Endothelial cell of umbilical vein (primary cell): ENCODE measurements around the gene KLHL6. TPM values are rescaled to one million over a fixed set of nuclear protein-coding genes. Genes with fewer than 3 reads are reported as not detected.

Experiments
- BruUV-seq: library from RNA; stranded (reverse); fragments of 400-500 nt; replicated peaks from 2 replicates; lab custom pipeline; 2021; lab: Mats Ljungman, UMichigan
- CTCF ChIA-PET: fragments of 300-600, 350-600 bp; sonication (Branson Sonifier 250); formaldehyde crosslinking; loops from one replicate; lab custom pipeline; 2021; ENCODE audit warnings: antibody characterized with exemption, inconsistent platforms; lab: Charles Lee
- POLR2A ChIA-PET: fragments of 300-600, 350-600 bp; sonication (Branson Sonifier 250); formaldehyde crosslinking; loops from one replicate; lab custom pipeline; 2021; ENCODE audit warnings: antibody characterized with exemption, inconsistent platforms; lab: Charles Lee
- DNase-seq: peaks from one replicate; pipeline ENCODE4 v3.0.0-alpha.2; 2011; ENCODE audit warnings: low read depth, low spot score
- FAIRE-seq: peaks from 2 replicates; lab custom pipeline; 2011; peaks lifted over from hg19 to GRCh38; lab: Jason Lieb, UNC
- H2AFZ ChIP-seq: 2 replicates; pipeline ENCODE4 v1.6.0; 2012; ENCODE audit warnings: low read depth, low read length, control low read depth, inconsistent platforms
- H3K27ac ChIP-seq: 2 replicates; pipeline ENCODE4 v1.5.1; 2011; ENCODE audit warnings: low read depth, mild to moderate bottlenecking, control low read depth, low read length, moderate library complexity; ENCODE audit not compliant: insufficient read depth
- H3K27me3 ChIP-seq, 2 experiments: 2 replicates each; pipeline versions ENCODE4 v1.6.0 to v1.6.1; 2011; ENCODE audit warnings: low read length in 2 of 2, mixed read lengths in 1 of 2; ENCODE audit not compliant: control insufficient read depth in 2 of 2, insufficient read depth in 2 of 2
- H3K36me3 ChIP-seq, 2 experiments: 2 replicates in 1 of 2; 3 replicates in 1 of 2; pipeline ENCODE4 v1.5.1; 2011; ENCODE audit warnings: low read length in 2 of 2, mild to moderate bottlenecking in 1 of 2, moderate library complexity in 1 of 2; ENCODE audit not compliant: control insufficient read depth in 2 of 2, insufficient read depth in 2 of 2; ENCODE audit errors: extremely low read depth in 1 of 2
- H3K4me1 ChIP-seq: 3 replicates; pipeline ENCODE4 v1.5.1; 2011; ENCODE audit warnings: mild to moderate bottlenecking, low read length; ENCODE audit not compliant: control insufficient read depth, insufficient read depth; ENCODE audit errors: extremely low read depth
- H3K4me2 ChIP-seq: 2 replicates; pipeline ENCODE4 v1.6.1; 2011; ENCODE audit warnings: low read length, control low read depth, mixed read lengths; ENCODE audit not compliant: insufficient read depth
- H3K4me3 ChIP-seq, 3 experiments: fragments of 200-600 bp in 1 of 3; sonication (generic), shearing (Covaris generic) in 1 of 3; replicated peaks in 1 of 3; 2 replicates each; pipeline ENCODE4 v1.5.1; 2011 to 2016; ENCODE audit warnings: control low read depth in 3 of 3, low read length in 3 of 3, mild to moderate bottlenecking in 2 of 3, inconsistent platforms in 1 of 3, low read depth in 1 of 3, moderate library complexity in 1 of 3; ENCODE audit not compliant: insufficient read depth in 1 of 3
- H3K79me2 ChIP-seq: 2 replicates; pipeline ENCODE4 v1.6.0; 2012; ENCODE audit warnings: low read length, inconsistent platforms; ENCODE audit not compliant: control insufficient read depth, insufficient read depth
- H3K9ac ChIP-seq: replicated peaks from 2 replicates; pipeline ENCODE3; 2011; ENCODE audit warnings: low read length, control low read depth; ENCODE audit not compliant: insufficient read depth; ENCODE audit errors: extremely low read depth
- H3K9me1 ChIP-seq: replicated peaks from 3 replicates; pipeline ENCODE4 v1.6.0; 2011; ENCODE audit warnings: mild to moderate bottlenecking, low read length; ENCODE audit not compliant: control insufficient read depth, insufficient read depth; ENCODE audit errors: extremely low read depth
- H3K9me3 ChIP-seq: replicated peaks from 2 replicates; pipeline ENCODE4 v1.5.1; 2012; ENCODE audit warnings: low read length, inconsistent platforms; ENCODE audit not compliant: control insufficient read depth, insufficient read depth
- H4K20me1 ChIP-seq: replicated peaks from 2 replicates; pipeline ENCODE3; 2011; ENCODE audit warnings: mild to moderate bottlenecking, low read length; ENCODE audit not compliant: control insufficient read depth, insufficient read depth; ENCODE audit errors: extremely low read depth
- CTCF ChIP-seq, 2 donors: IDR thresholded peaks; 1 replicate in 1 of 2; 2 replicates in 1 of 2; pipeline ENCODE4 v1.5.1; 2011; ENCODE audit warnings: low read length in 2 of 2, mild to moderate bottlenecking in 2 of 2, moderate library complexity in 2 of 2, control low read depth in 1 of 2, inconsistent platforms in 1 of 2, low read depth in 1 of 2; ENCODE audit not compliant: insufficient read depth in 1 of 2; ENCODE audit errors: extremely low read depth in 1 of 2
- EZH2 ChIP-seq: IDR thresholded peaks from 2 replicates; pipeline ENCODE4 v1.6.1; 2012; ENCODE audit warnings: borderline replicate concordance, low read depth, mild to moderate bottlenecking, moderate library complexity, low read length, inconsistent platforms; ENCODE audit not compliant: severe bottlenecking
- FOS ChIP-seq: IDR thresholded peaks from 2 replicates; pipeline ENCODE4 v1.6.1; 2011; ENCODE audit warnings: mild to moderate bottlenecking, low read length, moderate library complexity, borderline replicate concordance; ENCODE audit not compliant: insufficient read depth
- GATA2 ChIP-seq: IDR thresholded peaks from 2 replicates; pipeline ENCODE4 v1.7.0; 2011; ENCODE audit warnings: low read depth, mild to moderate bottlenecking, moderate library complexity, mixed read lengths, low read length; ENCODE audit not compliant: insufficient read length, insufficient read depth
- JUN ChIP-seq: IDR thresholded peaks from 2 replicates; pipeline ENCODE4 v1.6.1; 2011; ENCODE audit warnings: borderline replicate concordance, low read depth; ENCODE audit not compliant: insufficient read length, insufficient read depth
- MAX ChIP-seq: IDR thresholded peaks from 2 replicates; pipeline ENCODE4 v1.6.1; 2011; ENCODE audit not compliant: insufficient read depth, insufficient read length
- MYC ChIP-seq: IDR thresholded peaks from one replicate; pipeline ENCODE4 v1.6.1; 2011; ENCODE audit warnings: mild to moderate bottlenecking, low read depth, low read length
- POLR2A ChIP-seq: IDR thresholded peaks from 2 replicates; pipeline ENCODE4 v1.6.1; 2012; ENCODE audit warnings: low read depth, mild to moderate bottlenecking, control low read depth, low read length
- POLR2AphosphoS5 ChIP-seq: IDR thresholded peaks from 2 replicates; pipeline ENCODE4 v1.6.1; 2012; ENCODE audit warnings: low read depth, mild to moderate bottlenecking, control low read depth, low read length, moderate library complexity; ENCODE audit not compliant: insufficient read depth
- dilution Hi-C: fragments of 300-500 bp; cut with MboI; formaldehyde crosslinking; loops from one replicate; pipeline ENCODE4 v1.15.0; 2019; ENCODE audit warnings: low sequenced_read_pairs; ENCODE audit not compliant: extremely low pct_ligation_motif_present
- intact Hi-C: fragments of 100-400 bp; cut with micrococcal nuclease; formaldehyde crosslinking; loops from one replicate; pipeline ENCODE4 v1.10.0; 2022
- polyA plus RNA-seq, 4 experiments: library from polyadenylated mRNA; depleted of rRNA in 3 of 4; stranded (reverse) in 3 of 4; unstranded in 1 of 4; fragments of >200 nt; gene quantifications; 2 replicates each; pipeline versions ENCODE4 v1.2.1 to v1.2.3, GENCODE V29; 2011 to 2012; ENCODE audit warnings: missing spikeins in 1 of 4
- total RNA-seq: library from RNA; stranded (reverse); gene quantifications from 2 replicates; pipeline ENCODE4 v1.2.3, GENCODE V29; 2021

Gene KLHL6
- total and polyA plus RNA-seq, 2 donors (not counting 3 experiments of a cell fraction or from before 2014, with no cell fraction given): 5.7 to 12.6 TPM

GRCh38 chr3:183486472-183486871 lies 69.0 kb downstream of the KLHL6 start:
- Histone ChIP-seq H3K27me3 (no peaks in the 10 kb centered on the region), H3K79me2 (no peaks in the 10 kb centered on the region), H3K36me3 (no peaks in the 10 kb centered on the region), H3K4me1 (peaks cover 6% of the 10 kb centered on the region), H3K4me3 (no peak overlapping the region), H3K27ac (no peak overlapping the region), H2AFZ (no peak overlapping the region), H4K20me1 (no peaks in the 10 kb centered on the region), H3K9ac (no peak overlapping the region), H3K9me3 (no peaks in the 10 kb centered on the region), H3K4me2 (no peak overlapping the region), H3K9me1 (no peaks in the 10 kb centered on the region)
- ChIA-PET POLR2A (no interaction called here), CTCF (interaction anchor here (1.1 to 1.7 kb wide), 4 partner anchors 10 to 280 kb away, joined by 3 to 6 read pairs (median 4); no protein-coding TSS in a partner anchor)
- intact Hi-C loops (no loop called here), dilution Hi-C loops (no loop called here)
- no TSS peak for BruUV-seq
- TF ChIP-seq FOS: no peak
- no peak for TF ChIP-seq MAX
- TF ChIP-seq EZH2: no peak
- no peak for TF ChIP-seq JUN
- no peak for TF ChIP-seq MYC
- no peak for TF ChIP-seq GATA2
- no peak for TF ChIP-seq CTCF (IDR thresholded peaks at IDR 0.05; ENCODE audit: extremely low read depth in 1 of 2, insufficient read depth in 1 of 2, low read depth in 1 of 2, low read length in 2 of 2)
- no peak for TF ChIP-seq POLR2AphosphoS5
- no peak for TF ChIP-seq POLR2A
- FAIRE-seq (no peak), DNase-seq (no peak)
